HG03025 (cell line): ENCODE results near the gene HENMT1.
"Not testable (repeated sequence)": the region's sequence is repeated elsewhere in the genome, so short reads cannot be mapped to it uniquely, and the experiment has no call there.

Experiments used
- ATAC-seq: cut with Tn5 transposase; IDR thresholded peaks from one replicate; pipeline ENCODE4 v1.9.1; 2021; ENCODE audit warnings: mild to moderate bottlenecking, moderate library complexity; ENCODE audit not compliant: unreplicated experiment, low FRiP score

Gene HENMT1

DNA sequence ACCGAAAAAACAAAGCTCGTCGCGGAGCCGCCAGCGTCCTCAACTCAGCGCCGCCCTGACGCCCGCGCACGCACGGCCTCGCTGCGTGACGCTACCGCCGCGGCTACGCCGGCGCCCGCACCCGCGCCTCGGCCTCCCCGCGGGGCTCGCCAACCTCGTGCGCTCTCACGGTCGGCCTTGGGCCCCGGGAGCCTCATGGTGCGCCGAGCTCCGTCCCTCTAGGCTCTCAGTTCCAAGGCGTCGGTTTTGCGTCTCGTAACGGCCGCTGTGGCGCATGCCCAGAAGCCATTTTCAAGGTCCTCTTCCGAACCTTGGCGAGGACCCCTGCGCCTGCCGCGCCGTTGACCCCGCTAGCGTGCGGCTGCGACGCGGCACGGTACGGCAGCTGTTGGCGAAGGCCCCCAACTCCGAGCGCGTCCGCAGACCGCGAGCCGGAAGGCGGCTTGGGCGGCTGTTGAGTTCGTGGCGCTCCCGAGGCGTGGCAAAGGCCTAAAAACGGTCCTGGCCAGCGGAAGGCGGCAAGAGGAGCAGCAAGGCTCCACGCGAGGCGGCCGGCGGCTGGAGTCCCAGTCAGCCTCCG is at the start of gene HENMT1:
Gene HENMT1, minus strand, starts transcription at position 64 of the 580 bp plus-strand sequence. CDS start 1,209 bp downstream, outside the sequence.
- peak; percentile 88 for ATAC-seq

DNA sequence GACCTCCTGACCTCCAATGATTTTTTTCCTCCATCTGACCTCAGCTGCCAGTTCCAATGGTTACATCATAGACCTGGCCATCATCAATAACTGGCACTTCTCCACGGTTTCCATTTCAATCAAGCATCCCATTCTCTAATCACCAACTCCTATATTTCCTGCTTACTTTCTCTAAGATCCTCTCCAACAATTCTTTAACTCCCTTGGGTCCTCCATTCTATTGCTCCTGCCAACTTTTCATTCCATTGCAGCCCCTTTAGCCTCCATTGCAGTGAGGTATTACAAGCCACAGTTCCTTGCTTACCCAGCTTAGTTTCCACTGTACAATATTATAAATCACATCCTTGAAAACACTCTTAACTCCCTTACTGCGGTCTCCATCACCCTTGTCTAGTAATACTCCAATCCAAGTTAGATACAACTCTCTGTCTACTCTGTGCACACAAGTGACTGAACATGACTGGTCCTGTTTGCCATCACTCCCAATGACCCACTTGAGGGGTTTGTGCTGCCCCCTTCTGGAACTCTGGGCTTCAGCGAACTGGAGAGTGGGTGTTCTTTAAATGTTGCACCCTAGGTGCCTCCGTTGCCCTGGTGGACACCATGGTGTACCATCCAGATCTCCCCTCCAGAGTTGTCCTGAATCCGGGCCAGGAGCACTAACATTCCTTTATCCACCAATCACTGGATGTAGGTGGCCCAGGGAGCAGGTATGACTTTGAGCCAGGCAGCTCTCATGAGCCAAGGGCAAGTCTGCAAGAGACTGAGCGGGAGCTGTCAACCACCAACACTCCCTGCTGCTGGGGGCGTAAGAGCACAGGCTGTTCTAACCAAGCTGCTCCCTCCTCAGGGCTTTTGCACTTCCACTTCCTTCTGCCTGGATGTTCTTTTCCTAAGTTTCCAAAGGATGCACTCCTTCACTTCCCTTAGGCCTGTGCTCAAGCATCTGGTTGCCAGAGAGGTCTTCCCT is 48.1 kb upstream of the HENMT1 start:
- ATAC-seq, result no peak

DNA sequence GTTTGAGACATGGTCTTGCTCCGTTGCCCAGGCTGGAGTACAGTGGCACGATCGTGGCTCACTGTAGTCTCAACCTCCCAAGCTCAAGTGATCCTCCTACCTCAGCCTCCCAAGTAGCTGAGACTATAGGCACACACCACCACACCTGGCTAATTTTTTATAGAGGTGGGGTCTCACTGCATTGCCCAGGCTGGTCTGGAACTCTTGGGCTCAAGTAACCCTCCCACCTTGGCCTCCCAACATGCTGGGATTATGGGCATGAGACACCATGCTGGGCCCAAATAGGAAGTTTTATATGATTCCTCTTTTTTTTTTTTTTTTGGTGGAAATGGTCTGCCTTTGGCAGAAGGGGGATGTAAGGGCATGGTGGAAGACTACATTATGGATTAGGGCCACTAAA is 45.8 kb upstream of the HENMT1 start:
- no peak for ATAC-seq

DNA sequence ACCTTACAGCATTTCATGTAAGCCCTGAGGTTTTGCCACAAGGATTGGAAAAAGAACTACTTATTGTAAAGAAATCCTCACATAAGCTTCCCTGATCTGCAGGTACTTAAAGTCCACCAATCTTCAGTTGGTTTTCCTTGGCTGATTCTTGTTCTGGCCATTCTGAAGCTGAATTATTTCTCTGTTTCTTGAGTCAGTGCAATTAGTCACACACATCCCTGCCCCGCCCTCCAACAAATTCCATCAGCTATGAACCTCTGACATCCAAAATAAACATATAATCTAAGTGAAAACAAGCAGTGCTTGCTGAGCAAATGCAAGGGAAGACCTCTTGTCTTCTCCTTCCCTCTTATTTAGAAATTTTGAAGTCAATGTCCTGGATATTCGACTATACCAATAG is 43.6 kb upstream of the HENMT1 start:
- no peak for ATAC-seq

DNA sequence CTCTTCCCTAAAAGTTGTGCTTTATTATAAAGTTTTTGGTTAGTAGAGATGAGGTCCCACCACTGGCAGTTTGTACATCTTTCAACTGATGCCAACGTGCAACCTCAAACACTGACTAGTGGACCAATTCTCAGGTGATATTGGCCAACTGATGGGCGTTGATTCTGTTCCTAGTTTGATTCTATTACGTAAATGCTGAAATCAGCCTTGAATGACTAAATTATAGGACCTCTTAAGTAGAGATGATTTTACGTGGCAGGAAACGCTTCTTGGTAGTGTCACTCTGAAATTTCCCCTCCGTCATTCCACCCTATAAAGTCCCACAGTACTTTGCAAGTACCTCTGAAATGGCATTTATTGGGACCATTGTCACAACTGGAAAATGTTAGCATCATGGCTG is 43.0 kb upstream of the HENMT1 start:
- ATAC-seq, result no peak

DNA sequence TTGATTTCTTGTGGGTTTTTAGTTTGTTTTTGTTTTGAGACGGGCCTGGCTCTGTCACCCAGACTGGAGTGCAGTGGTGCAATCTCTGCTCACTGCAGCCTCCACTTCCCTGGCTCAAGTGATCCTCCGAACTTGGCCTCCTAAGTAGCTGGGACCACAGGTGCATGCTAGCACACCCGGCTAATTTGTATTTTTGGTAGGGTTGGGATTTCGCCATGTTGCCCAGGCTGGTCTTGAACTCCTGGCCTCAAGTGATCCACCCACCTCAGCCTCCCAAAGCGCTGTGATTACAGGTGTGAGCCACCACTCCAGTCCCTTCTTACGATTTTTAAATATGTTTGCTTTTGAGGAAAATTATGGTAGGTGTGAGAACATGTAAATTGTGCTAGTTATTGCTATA is 41.2 kb upstream of the HENMT1 start:
- not testable (repeated sequence) for ATAC-seq

DNA sequence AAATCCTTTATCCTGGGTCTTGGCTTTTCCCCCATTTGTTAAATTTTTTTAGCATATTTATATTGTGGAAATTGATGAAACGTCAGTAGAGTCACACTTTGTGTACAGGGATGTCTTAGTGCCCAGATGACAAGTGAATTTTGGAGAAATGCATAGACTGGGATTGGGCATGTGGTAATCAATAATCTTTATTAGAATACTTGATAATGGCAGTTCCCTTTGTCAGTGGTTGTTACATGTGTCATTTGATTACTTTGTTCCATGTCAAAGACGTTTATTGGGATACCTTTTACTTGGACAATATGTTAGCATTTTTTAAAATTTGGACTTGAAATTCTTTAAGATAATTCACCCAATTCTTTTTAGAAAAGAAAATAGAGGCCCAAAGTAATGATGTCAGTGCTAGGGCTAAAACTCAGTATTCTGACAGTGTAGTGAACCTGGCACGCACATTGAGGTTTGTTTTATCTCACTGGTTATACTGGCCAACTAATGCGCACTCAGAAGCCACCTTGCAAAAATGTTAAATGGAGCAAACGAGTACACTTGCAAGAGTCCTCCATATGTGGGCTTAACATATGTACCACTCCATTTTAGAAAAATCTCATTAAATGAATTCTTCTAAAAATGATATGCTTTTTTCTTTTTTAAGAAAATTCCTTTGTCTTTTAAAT is 40.4 kb upstream of the HENMT1 start:
- no peak for ATAC-seq

DNA sequence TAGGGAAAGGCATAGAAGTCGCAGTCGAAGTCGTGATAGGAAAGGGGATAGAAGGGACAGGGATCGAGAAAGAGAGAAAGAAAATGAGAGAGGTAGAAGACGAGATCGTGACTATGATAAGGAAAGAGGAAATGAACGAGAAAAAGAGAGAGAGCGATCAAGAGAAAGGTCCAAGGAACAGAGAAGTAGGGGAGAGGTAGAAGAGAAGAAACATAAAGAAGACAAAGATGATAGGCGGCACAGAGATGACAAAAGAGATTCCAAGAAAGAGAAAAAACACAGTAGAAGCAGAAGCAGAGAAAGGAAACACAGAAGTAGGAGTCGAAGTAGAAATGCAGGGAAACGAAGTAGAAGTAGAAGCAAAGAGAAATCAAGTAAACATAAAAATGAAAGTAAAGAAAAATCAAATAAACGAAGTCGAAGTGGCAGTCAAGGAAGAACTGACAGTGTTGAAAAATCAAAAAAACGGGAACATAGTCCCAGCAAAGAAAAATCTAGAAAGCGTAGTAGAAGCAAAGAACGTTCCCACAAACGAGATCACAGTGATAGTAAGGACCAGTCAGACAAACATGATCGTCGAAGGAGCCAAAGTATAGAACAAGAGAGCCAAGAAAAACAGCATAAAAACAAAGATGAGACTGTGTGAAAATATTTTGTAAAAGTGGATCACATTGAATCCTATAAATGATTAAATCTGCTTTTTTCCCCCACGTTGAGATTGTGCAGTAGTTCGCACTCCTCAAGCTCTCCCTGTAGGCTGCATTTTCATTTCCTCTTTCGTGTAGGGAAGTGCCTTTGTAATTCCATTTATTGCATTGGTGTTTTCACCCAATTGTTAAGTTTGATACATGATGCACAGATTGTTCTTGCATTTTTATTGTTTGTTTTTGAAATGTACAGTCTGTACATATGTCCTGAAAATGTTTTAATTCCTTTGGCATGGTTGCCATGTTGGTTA is 38.8 kb upstream of the HENMT1 start:
- ATAC-seq, result no peak

DNA sequence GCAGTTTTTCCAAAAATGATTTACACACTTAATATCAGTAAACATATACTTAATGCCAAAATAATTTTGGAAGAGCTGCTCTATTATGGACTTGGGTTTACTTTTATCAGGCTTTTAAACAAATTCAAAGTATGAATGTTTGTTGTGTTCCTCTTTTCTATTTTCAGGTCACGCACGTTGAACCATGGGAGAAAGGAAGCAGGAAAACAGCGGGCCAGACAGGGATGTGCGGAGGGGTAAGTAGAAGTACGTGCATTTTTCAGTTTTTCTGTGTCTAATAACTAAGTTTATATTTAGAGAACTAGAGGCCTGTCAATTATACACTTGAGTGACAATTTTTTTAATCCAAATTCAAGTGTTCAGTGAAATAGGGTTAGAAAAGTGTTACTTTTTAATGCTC is 34.6 kb upstream of the HENMT1 start:
- ATAC-seq, result no peak

DNA sequence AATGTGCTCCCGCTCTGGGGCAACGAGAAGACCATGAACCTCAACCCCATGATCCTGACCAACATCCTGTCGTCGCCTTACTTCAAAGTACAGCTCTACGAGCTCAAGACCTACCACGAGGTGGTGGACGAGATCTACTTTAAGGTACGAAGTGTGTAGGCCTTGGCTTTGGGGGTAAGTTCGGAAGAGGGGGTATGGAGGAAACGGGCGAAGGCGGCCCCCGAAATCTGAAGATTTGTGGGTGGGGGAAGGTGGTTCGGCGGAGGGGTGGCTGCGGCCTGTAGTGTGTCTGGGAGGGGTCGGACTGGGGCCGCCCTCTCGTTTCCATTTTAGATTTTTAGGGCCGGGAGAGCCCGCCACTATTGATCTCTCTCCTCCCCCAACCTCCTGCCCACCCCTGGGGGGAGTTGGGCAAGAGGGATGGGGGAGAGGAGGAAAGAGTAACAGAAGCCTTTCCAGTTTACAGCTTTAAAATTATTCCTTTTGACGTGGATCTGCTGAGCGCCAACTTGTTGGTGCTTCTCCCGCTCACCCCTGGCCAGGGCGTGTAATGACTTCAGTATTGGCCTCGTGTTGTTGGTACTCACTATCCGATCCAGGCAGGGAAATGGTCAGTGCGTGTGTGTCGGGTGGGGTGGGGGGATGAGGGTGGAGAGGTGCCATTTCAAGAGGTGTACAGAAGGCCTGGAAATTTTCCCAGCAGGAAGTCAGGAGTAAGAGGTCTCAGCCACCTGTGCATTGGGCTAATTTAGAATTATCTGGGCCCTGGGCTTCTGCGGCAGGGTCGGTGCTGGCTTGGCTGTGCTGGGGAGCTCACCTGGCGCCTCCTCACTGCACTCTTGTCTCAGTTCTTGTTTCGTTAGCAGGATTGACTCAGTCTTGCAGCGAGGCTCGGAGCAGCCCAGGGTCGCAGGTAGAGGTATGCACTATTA is 32.1 kb upstream of the HENMT1 start:
- peak; percentile 61 for ATAC-seq

DNA sequence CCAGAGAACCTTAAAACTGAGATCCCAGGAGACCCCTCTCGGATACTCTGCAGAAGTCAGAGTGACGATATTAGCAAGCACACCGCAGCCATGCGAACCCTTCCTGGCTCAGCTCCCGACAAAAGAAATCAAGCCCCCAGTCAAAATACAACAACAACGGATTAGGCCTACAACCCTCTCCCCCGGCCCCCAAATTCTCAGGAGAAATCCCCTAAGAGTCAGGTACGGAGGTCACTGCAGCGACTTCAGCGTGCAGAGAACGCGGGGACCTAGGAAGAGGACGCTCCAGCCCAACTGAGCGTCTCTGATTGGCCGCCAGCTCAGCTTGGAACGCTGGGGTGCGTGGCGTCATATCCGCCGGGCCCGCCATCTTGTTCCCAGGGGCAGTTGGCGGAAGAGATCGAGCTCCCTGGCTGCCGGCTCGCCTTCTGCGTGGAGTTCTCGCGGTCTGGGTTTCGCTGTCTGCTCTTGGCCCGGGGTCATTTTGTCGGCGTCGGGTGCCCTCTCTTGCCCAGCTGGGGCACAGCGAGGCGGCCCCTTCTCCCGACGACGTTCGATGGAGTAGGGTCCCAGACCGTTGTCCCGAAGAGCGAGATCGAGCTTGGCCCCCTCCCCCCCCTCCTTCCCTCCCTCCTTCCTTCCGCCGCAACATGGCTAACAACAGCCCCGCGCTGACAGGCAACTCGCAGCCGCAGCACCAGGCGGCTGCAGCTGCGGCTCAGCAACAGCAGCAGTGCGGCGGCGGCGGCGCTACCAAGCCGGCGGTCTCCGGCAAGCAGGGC is 31.2 kb upstream of the HENMT1 start, which contains the start of gene PRPF38B:
Gene PRPF38B, plus strand, starts transcription at position 369 of the 782 bp plus-strand sequence. Its CDS starts 282 bp downstream, at position 651.
- ATAC-seq, result peak; percentile 97

DNA sequence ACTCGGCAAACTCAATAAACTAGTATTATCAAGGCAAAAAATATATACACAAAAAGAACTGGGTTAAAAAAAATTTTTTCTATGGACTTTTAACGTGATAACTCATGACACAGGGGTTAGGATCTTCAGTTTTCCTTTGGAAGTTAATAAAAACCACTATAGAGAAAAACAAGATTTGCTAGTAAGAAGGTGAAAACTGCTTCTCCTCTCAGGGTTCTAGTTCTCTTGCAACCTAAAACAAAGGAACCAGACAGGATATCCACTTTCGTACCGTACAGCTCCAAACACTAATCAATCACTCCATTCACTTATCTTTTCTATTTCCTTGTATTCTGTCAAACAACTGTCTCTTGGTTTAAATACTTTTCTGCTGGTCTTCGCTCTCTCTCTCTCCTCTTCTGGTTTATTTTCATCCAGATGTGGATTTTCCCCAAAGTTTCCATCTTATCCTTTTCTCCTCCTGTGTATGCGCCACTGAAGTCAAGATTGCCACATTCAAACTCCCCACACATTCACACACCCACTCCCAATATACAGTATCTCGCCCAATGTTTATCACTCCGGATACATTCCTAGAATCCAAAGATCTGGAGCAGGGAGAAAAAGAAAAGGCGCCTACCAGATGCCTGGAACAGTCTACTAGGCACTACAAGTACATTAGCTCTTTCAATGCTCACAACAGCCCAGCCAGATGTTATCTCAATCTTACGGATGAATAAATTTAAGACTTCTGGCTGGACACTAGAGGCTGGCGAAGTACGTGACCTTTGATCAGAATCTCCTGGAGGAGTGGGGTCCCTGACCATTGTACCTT is 30.4 kb upstream of the HENMT1 start:
- peak; percentile 0 for ATAC-seq

DNA sequence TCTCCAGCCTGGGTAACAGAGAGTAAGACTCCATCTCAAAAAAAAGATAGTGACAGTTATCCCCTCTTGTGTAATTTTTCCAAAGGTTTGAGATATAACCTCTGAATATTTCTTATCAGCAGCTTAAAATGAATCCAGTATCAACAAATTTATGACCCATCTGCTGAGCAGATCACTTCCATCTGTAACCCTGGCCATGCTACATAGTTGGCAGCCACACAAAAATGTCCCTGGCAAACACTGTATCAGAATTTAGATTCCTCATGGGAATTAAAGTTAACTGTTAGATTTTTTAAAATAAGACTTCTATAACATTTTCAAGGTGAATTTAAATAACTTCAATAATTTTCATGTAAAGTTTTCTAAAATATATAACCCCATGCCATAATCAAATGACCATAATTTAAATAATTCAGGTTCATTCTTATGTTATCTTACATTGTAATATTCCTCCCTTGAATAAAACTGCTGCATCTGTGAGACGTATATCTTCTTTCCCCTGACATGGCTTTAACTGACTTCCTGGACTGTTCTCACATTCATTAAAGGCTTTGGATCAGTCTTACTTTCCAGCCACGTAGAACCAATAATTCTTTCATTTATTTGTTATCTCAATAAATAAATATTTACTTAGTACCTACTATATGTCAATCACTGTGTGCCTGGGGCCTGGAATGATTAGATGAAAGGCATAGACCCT is 25.9 kb upstream of the HENMT1 start:
- ATAC-seq, result no peak

DNA sequence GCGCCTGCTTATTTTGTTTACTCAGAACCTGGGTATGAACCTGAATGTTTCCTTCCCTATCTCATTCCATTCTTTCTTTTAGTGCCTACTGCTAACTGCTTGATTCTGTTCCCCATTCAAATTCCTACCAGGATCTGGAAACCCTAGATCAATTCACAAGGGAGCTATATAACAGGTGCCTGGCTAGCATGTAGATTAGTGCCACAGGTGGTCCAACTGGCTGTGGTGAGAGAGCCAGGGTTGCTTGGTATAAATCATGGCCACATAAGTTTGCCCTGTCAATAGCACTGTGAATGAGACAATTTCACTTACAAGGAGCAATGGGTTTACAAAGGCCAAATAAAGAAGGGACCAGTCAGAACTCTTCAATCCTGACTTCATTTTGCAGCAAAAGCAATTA is 24.6 kb upstream of the HENMT1 start:
- no peak for ATAC-seq

DNA sequence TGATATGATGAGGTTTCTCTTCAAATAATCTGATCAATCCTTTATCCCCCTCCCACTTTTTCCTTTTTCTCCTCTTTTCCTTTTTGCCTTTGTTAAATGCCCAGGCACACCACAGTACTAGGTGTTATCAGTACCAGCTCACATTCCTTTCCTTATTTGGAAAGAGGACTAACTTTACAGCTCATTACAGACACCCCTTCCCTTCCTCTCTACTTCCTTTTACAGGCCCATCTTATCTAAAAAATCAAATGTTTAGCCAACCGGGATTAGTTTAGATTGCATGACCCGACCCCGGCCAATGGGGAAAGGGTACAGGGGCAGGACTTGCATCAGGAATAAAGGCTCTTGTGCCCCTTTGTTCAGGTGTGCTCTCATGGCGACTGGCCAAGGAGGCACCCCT is 20.8 kb upstream of the HENMT1 start:
- not testable (repeated sequence) for ATAC-seq

DNA sequence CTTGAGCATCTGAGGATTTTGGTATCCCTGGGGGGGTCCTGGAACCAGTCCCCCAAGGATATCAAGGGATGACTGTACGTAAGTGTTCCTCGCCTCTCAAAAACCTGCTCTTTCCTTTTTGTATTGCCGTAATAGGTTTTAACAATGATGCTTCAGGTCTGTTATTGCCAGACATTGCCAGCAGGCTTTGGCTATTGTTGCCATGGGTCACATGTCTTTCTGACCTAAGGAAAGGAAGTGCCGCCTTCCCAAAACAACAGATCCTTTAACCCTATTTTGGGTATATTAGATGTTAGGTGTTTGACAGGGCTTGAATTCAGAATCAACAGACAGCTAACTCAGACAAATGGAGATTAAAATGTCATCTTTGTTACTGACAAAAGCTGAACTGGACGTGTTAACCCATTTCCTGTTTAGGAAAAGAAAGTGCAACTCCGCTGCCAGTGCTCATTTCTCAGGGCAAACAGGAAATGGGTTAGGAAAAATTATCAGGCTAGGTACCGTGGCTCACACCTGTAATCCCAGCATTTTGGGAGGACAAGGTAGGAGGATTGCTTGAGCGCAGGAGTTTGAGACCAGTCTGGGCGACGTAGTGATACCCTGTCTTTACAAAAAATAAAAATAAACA is 18.8 kb upstream of the HENMT1 start:
- no peak for ATAC-seq
